Measurements from ENCODE around the gene CAMTA1.
A peak's percentile ranks its signal among the peaks of the same experiment; 100 is the strongest.

CAMTA1 gene

DNA sequence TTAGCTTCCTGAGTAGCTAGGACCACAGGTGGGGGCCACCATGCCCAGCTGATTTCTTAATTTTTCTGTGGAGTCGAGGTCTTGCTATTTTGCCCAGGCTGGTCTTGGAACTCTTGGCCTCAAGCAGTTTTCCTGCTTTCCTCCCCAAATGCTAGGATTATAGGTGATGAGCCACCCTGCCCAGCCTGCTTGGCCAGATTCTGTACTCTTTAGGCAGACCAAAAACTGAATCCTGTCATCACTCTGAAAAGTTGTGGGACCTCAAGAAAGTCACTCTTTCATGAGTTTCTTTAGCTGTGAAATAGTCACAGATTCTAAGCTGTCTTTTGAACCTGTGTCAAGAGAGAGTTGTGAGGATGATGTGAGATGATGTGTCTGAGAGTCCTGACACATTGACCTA is 105.4 kb downstream of the CAMTA1 start:
- H3K23ac ChIP-seq (ENCODE audit: low read length): no peak overlapping the region
- no peak overlapping the region for H4K91ac ChIP-seq (ENCODE audit: low read depth, low read length)
- H3K4me1 ChIP-seq (ENCODE audit: control insufficient read depth in 1 of 2, insufficient read depth in 2 of 2, low read length in 2 of 2): peaks cover 5 to 7% of the 10 kb centered on the region in 2 experiments
- H2BK5ac ChIP-seq (ENCODE audit: low read depth, low read length, poor library complexity): no peak overlapping the region
- WGBS (ENCODE audit: extremely low coverage, insufficient coverage, insufficient read length): no CpG with 5 or more reads among the region's 1 CpG
- no peaks in the 10 kb centered on the region for H3K79me2 ChIP-seq (ENCODE audit: control insufficient read depth, insufficient read depth, low read length, poor library complexity)
- no peak overlapping the region for H4K12ac ChIP-seq (ENCODE audit: low read depth, low read length)
- no peaks in the 10 kb centered on the region for H3K9me3 ChIP-seq (ENCODE audit: insufficient read depth, low read depth, low read length)
- H3K9ac ChIP-seq (ENCODE audit: low read length): no peak overlapping the region
- no peak overlapping the region for H3K4ac ChIP-seq (ENCODE audit: low read depth, low read length)
- H3K36me3 ChIP-seq (ENCODE audit: control insufficient read depth in 1 of 2, insufficient read depth in 2 of 2, low read length in 2 of 2): no peaks in the 10 kb centered on the region
- no peak overlapping the region for H3K18ac ChIP-seq (ENCODE audit: low read length)
- H2BK120ac ChIP-seq (ENCODE audit: insufficient read depth, low read length, poor library complexity): no peak overlapping the region
- no peak overlapping the region for H3K14ac ChIP-seq (ENCODE audit: low read length)
- no peak overlapping the region for H4K8ac ChIP-seq (ENCODE audit: low read depth, low read length)
- H2AFZ ChIP-seq (ENCODE audit: insufficient read depth, low read length, poor library complexity): no peak overlapping the region
- no peaks in the 10 kb centered on the region for H3K79me1 ChIP-seq (ENCODE audit: low read length)
- H2AK5ac ChIP-seq (ENCODE audit: low read length): no peak overlapping the region
- H3K27ac ChIP-seq (ENCODE audit: low read depth, low read length): no peak overlapping the region
- no peak overlapping the region for H3K4me3 ChIP-seq (ENCODE audit: low read depth, low read length)
- no peaks in the 10 kb centered on the region for H3K27me3 ChIP-seq (ENCODE audit: insufficient read depth, low read length)
- peak; percentile 84 to 93 for DNase-seq
- H3K4me2 ChIP-seq (ENCODE audit: low read length): no peak overlapping the region
- no peak overlapping the region for H2BK12ac ChIP-seq (ENCODE audit: low read length)

DNA sequence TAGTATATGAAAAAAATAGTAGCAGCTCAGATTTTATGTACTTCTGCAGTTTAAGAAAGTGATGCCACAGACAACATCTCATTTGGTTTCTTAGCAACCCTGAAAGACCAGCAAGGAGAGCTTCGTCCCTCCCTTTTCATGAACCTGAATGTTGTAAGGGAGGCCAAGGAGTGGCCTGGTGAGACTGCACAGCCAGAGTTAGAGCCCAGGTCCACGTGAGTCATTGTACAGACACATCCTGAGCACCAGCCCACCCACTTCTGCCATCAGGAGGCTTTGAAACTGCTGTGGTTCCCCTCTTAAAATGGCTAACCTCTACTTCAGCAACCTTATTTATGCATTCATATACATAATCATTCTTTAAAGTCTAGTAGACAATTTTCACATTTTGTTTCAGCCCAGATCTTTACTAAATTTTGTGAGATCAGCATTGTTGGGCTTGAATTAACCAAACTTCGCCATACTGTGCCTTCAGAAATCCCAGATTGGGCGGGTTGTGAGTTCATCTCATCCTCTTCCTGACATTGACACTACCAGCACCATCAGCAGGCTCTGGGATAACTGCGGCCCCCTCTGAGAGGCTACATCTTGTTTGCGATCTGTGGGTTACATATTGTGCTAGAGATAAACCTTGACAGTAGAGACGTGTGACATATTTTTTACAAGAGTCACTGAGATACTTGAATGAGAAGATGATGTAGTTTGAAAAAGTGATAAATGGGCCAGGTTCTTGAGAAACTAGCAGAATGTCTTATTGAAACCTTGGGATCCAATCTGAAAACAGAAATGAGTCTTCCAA is 106.7 kb downstream of the CAMTA1 start:
- H4K91ac ChIP-seq (ENCODE audit: low read depth, low read length): no peak overlapping the region
- DNase-seq: peak; percentile 81 to 89
- no peak overlapping the region for H3K4me2 ChIP-seq (ENCODE audit: low read length)
- H3K36me3 ChIP-seq (ENCODE audit: control insufficient read depth in 1 of 2, insufficient read depth in 2 of 2, low read length in 2 of 2): no peaks in the 10 kb centered on the region
- no peak overlapping the region for H4K8ac ChIP-seq (ENCODE audit: low read depth, low read length)
- no peak overlapping the region for H3K27ac ChIP-seq (ENCODE audit: low read depth, low read length)
- H3K4me3 ChIP-seq (ENCODE audit: low read depth, low read length): no peak overlapping the region
- no peak overlapping the region for H2AK5ac ChIP-seq (ENCODE audit: low read length)
- H3K27me3 ChIP-seq (ENCODE audit: insufficient read depth, low read length): no peaks in the 10 kb centered on the region
- no peak overlapping the region for H2BK120ac ChIP-seq (ENCODE audit: insufficient read depth, low read length, poor library complexity)
- no peak overlapping the region for H3K23ac ChIP-seq (ENCODE audit: low read length)
- H4K12ac ChIP-seq (ENCODE audit: low read depth, low read length): no peak overlapping the region
- H3K18ac ChIP-seq (ENCODE audit: low read length): no peak overlapping the region
- H2BK5ac ChIP-seq (ENCODE audit: low read depth, low read length, poor library complexity): no peak overlapping the region
- H3K79me2 ChIP-seq (ENCODE audit: control insufficient read depth, insufficient read depth, low read length, poor library complexity): no peaks in the 10 kb centered on the region
- no peak overlapping the region for H3K14ac ChIP-seq (ENCODE audit: low read length)
- H3K79me1 ChIP-seq (ENCODE audit: low read length): no peaks in the 10 kb centered on the region
- no peak overlapping the region for H2AFZ ChIP-seq (ENCODE audit: insufficient read depth, low read length, poor library complexity)
- no peak overlapping the region for H2BK12ac ChIP-seq (ENCODE audit: low read length)
- 100% methylated on average over 1 of the region's 7 CpGs for WGBS (ENCODE audit: extremely low coverage, insufficient coverage, insufficient read length)
- no peak overlapping the region for H3K4ac ChIP-seq (ENCODE audit: low read depth, low read length)
- H3K9me3 ChIP-seq (ENCODE audit: insufficient read depth, low read depth, low read length): no peaks in the 10 kb centered on the region
- no peak overlapping the region for H3K9ac ChIP-seq (ENCODE audit: low read length)
- H3K4me1 ChIP-seq (ENCODE audit: control insufficient read depth in 1 of 2, insufficient read depth in 2 of 2, low read length in 2 of 2): peaks cover 5 to 7% of the 10 kb centered on the region in 2 experiments

DNA sequence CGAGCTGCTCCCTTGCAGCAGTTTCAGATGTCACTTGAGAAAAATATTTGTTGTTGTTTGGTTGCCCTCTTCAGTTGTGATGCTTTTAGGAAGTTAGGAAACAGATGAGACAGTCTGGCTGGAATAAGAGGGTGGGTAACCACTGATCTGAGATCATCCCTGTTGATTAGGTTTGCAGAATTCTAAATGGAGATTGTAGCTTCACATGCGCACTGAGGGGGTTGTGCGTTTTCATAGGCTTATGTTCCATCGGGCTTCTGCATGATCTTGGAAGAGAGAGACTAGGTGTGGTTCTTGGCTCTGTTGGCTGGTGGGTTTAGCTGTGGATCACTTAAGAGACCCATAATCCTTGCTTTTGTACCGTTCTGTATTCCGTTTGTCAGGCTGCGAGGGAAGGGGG is 108.1 kb downstream of the CAMTA1 start:
- no peak overlapping the region for H3K4me3 ChIP-seq (ENCODE audit: low read depth, low read length)
- H3K14ac ChIP-seq (ENCODE audit: low read length): no peak overlapping the region
- no peak overlapping the region for H3K18ac ChIP-seq (ENCODE audit: low read length)
- DNase-seq: no peak
- no peaks in the 10 kb centered on the region for H3K27me3 ChIP-seq (ENCODE audit: insufficient read depth, low read length)
- no peak overlapping the region for H3K4me2 ChIP-seq (ENCODE audit: low read length)
- H3K4me1 ChIP-seq (ENCODE audit: control insufficient read depth in 1 of 2, insufficient read depth in 2 of 2, low read length in 2 of 2): peaks cover 5 to 7% of the 10 kb centered on the region in 2 experiments
- no peak overlapping the region for H3K23ac ChIP-seq (ENCODE audit: low read length)
- H2AK5ac ChIP-seq (ENCODE audit: low read length): no peak overlapping the region
- no peak overlapping the region for H2AFZ ChIP-seq (ENCODE audit: insufficient read depth, low read length, poor library complexity)
- no CpG with 5 or more reads among the region's 7 CpGs for WGBS (ENCODE audit: extremely low coverage, insufficient coverage, insufficient read length)
- no peak overlapping the region for H3K27ac ChIP-seq (ENCODE audit: low read depth, low read length)
- no peaks in the 10 kb centered on the region for H3K36me3 ChIP-seq (ENCODE audit: control insufficient read depth in 1 of 2, insufficient read depth in 2 of 2, low read length in 2 of 2)
- H3K9ac ChIP-seq (ENCODE audit: low read length): no peak overlapping the region
- no peak overlapping the region for H4K91ac ChIP-seq (ENCODE audit: low read depth, low read length)
- no peak overlapping the region for H3K4ac ChIP-seq (ENCODE audit: low read depth, low read length)
- H3K79me1 ChIP-seq (ENCODE audit: low read length): no peaks in the 10 kb centered on the region
- no peak overlapping the region for H2BK120ac ChIP-seq (ENCODE audit: insufficient read depth, low read length, poor library complexity)
- no peak overlapping the region for H4K12ac ChIP-seq (ENCODE audit: low read depth, low read length)
- H3K79me2 ChIP-seq (ENCODE audit: control insufficient read depth, insufficient read depth, low read length, poor library complexity): no peaks in the 10 kb centered on the region
- no peak overlapping the region for H2BK12ac ChIP-seq (ENCODE audit: low read length)
- no peak overlapping the region for H4K8ac ChIP-seq (ENCODE audit: low read depth, low read length)
- no peaks in the 10 kb centered on the region for H3K9me3 ChIP-seq (ENCODE audit: insufficient read depth, low read depth, low read length)
- H2BK5ac ChIP-seq (ENCODE audit: low read depth, low read length, poor library complexity): no peak overlapping the region

DNA sequence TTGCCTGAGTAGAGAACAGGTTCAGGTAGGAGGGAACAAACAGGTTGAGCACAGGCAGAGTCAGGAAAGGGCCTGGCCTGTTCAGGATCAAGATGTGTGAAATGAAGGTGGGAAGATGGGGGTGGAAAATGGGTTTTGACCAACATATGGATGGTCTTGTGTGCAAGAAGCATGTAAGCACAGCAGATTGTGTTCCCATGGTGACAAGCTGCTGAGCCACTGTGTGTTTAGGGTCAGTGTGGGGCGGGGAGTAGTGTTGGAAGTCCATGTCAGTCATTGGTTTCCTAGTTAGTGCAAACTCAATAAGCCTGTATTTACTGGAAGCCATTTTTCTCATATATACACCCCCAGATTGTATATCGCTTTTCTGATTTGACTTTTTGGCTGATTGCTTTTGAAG is 111.9 kb downstream of the CAMTA1 start:
- Histone ChIP-seq H2BK5ac (ENCODE audit: low read depth, low read length, poor library complexity) (no peak overlapping the region), H3K9ac (ENCODE audit: low read length) (no peak overlapping the region), H3K79me1 (ENCODE audit: low read length) (no peaks in the 10 kb centered on the region), H2AK5ac (ENCODE audit: low read length) (no peak overlapping the region), H3K27me3 (ENCODE audit: insufficient read depth, low read length) (no peaks in the 10 kb centered on the region), H2BK12ac (ENCODE audit: low read length) (no peak overlapping the region), H4K8ac (ENCODE audit: low read depth, low read length) (no peak overlapping the region), H3K4me1 (ENCODE audit: control insufficient read depth in 1 of 2, insufficient read depth in 2 of 2, low read length in 2 of 2) (no peaks in the 10 kb centered on the region), H4K12ac (ENCODE audit: low read depth, low read length) (no peak overlapping the region), H3K27ac (ENCODE audit: low read depth, low read length) (no peak overlapping the region), H3K4me2 (ENCODE audit: low read length) (no peak overlapping the region), H3K18ac (ENCODE audit: low read length) (no peak overlapping the region), H2BK120ac (ENCODE audit: insufficient read depth, low read length, poor library complexity) (no peak overlapping the region), H3K4ac (ENCODE audit: low read depth, low read length) (no peak overlapping the region), H3K23ac (ENCODE audit: low read length) (no peak overlapping the region), H3K79me2 (ENCODE audit: control insufficient read depth, insufficient read depth, low read length, poor library complexity) (no peaks in the 10 kb centered on the region), H2AFZ (ENCODE audit: insufficient read depth, low read length, poor library complexity) (no peak overlapping the region), H3K4me3 (ENCODE audit: low read depth, low read length) (no peak overlapping the region), H3K36me3 (ENCODE audit: control insufficient read depth in 1 of 2, insufficient read depth in 2 of 2, low read length in 2 of 2) (no peaks in the 10 kb centered on the region), H3K9me3 (ENCODE audit: insufficient read depth, low read depth, low read length) (no peaks in the 10 kb centered on the region), H4K91ac (ENCODE audit: low read depth, low read length) (no peak overlapping the region), H3K14ac (ENCODE audit: low read length) (no peak overlapping the region)
- no CpG with 5 or more reads among the region's 2 CpGs for WGBS (ENCODE audit: extremely low coverage, insufficient coverage, insufficient read length)
- no peak for DNase-seq
